GM23338 (cell line): ENCODE results near the gene HOXA11. TPM values are rescaled to one million over a fixed set of nuclear protein-coding genes. Genes with fewer than 3 reads are reported as not detected.

Source experiments
- ATAC-seq: fragments of 200-7000 bp; cut with Tn5 transposase; 3 replicates; pipeline ENCODE4 v1.9.1; 2020
- DNase-seq: peaks from one replicate; pipeline ENCODE4 v3.0.0-alpha.2; 2015; ENCODE audit warnings: low spot score
- H2AFZ ChIP-seq: fragments of 200-600 bp; sonication (generic); 2 replicates; pipeline ENCODE4 v1.8.0; 2016; ENCODE audit warnings: antibody characterized with exemption, mild to moderate bottlenecking, moderate library complexity
- H3F3A ChIP-seq: fragments of 200-600 bp; sonication (generic); replicated peaks from 2 replicates; pipeline ENCODE4 v1.8.0; 2017; ENCODE audit warnings: antibody characterized with exemption, mixed run types, low read depth
- H3K27ac ChIP-seq: fragments of 200-600 bp; sonication (generic); 2 replicates; pipeline ENCODE4 v1.6.1; 2016; ENCODE audit warnings: low read depth
- H3K27me3 ChIP-seq: fragments of 200-600 bp; sonication (generic); 2 replicates; pipeline ENCODE4 v1.8.0; 2016; ENCODE audit warnings: mild to moderate bottlenecking, mixed run types, moderate library complexity; ENCODE audit not compliant: insufficient read depth
- H3K36me3 ChIP-seq: fragments of 200-600 bp; sonication (generic); 2 replicates; pipeline ENCODE4 v1.8.0; 2016; ENCODE audit warnings: mild to moderate bottlenecking; ENCODE audit not compliant: insufficient read depth
- H3K4me1 ChIP-seq: fragments of 200-600 bp; sonication (generic); 2 replicates; pipeline ENCODE4 v1.8.0; 2016; ENCODE audit warnings: mild to moderate bottlenecking, moderate library complexity; ENCODE audit not compliant: insufficient read depth
- H3K4me2 ChIP-seq: fragments of 200-600 bp; sonication (generic); 2 replicates; pipeline ENCODE4 v1.7.1; 2017; ENCODE audit warnings: mixed run types
- H3K4me3 ChIP-seq: fragments of 200-600 bp; sonication (generic); 2 replicates; pipeline ENCODE4 v1.6.1; 2016; ENCODE audit warnings: mixed run types
- H3K79me2 ChIP-seq: fragments of 200-600 bp; sonication (generic); replicated peaks from 2 replicates; pipeline ENCODE4 v1.8.0; 2017; ENCODE audit warnings: mild to moderate bottlenecking; ENCODE audit not compliant: insufficient read depth
- H3K9me2 ChIP-seq: fragments of 200-600 bp; sonication (generic); 2 replicates; pipeline ENCODE4 v1.8.0; 2017; ENCODE audit not compliant: insufficient read depth
- H4K20me1 ChIP-seq: fragments of 200-600 bp; sonication (generic); replicated peaks from 2 replicates; pipeline ENCODE4 v1.8.0; 2017; ENCODE audit warnings: mild to moderate bottlenecking; ENCODE audit not compliant: insufficient read depth
- H3K27ac Mint-ChIP-seq: 2 replicates; pipeline ENCODE4 v1.8.0; 2020; ENCODE audit warnings: inconsistent platforms, mild to moderate bottlenecking, moderate library complexity, mixed read lengths
- H3K27me3 Mint-ChIP-seq: 3 replicates; pipeline ENCODE4 v1.8.0; 2022; ENCODE audit warnings: low read depth, mild to moderate bottlenecking, moderate library complexity, mixed read lengths, inconsistent platforms; ENCODE audit not compliant: insufficient read depth, poor library complexity
- H3K36me3 Mint-ChIP-seq: 3 replicates; pipeline ENCODE4 v1.8.0; 2021; ENCODE audit warnings: low read depth, mild to moderate bottlenecking, inconsistent platforms, moderate library complexity, mixed read lengths
- H3K4me1 Mint-ChIP-seq: 3 replicates; pipeline ENCODE4 v1.8.0; 2020; ENCODE audit warnings: mild to moderate bottlenecking, inconsistent platforms, mixed read lengths
- H3K4me3 Mint-ChIP-seq: 3 replicates; pipeline ENCODE4 v1.8.0; 2021; ENCODE audit warnings: moderate library complexity, mild to moderate bottlenecking, inconsistent platforms, mixed read lengths
- H3K9me3 Mint-ChIP-seq: 3 replicates; pipeline ENCODE4 v1.8.0; 2020; ENCODE audit warnings: moderate library complexity, mild to moderate bottlenecking, inconsistent platforms, mixed read lengths
- EZH2 ChIP-seq: fragments of 200-600 bp; sonication (generic); IDR thresholded peaks from one replicate; pipeline ENCODE4 v1.8.0; 2017; ENCODE audit warnings: antibody characterized with exemption, mild to moderate bottlenecking, low read depth; ENCODE audit not compliant: unreplicated experiment
- EZH2phosphoT487 ChIP-seq: fragments of 200-600 bp; sonication (generic); IDR thresholded peaks from one replicate; pipeline ENCODE4 v1.8.1; 2018; ENCODE audit warnings: antibody characterized with exemption; ENCODE audit not compliant: unreplicated experiment
- JUNB ChIP-seq: IDR thresholded peaks from one replicate; pipeline ENCODE4 v1.6.1; 2016; ENCODE audit warnings: antibody characterized with exemption; ENCODE audit not compliant: unreplicated experiment
- NANOG ChIP-seq: IDR thresholded peaks from 2 replicates; pipeline ENCODE4 v1.6.1; 2016; ENCODE audit warnings: antibody characterized with exemption, borderline replicate concordance
- STAT1 ChIP-seq: IDR thresholded peaks from one replicate; pipeline ENCODE4 v1.6.1; 2016; ENCODE audit warnings: antibody characterized with exemption; ENCODE audit not compliant: unreplicated experiment
- ZNF331 ChIP-seq: fragments of 250-450 bp; sonication (Bioruptor Pico); IDR thresholded peaks from 2 replicates; pipeline ENCODE4 v1.5.0; 2020; ENCODE audit warnings: low read depth, mild to moderate bottlenecking, moderate library complexity
- polyA plus RNA-seq: library from polyadenylated mRNA; unstranded; fragments of >200 nt; fragmentation: Nextera tagmentation; extraction: Ambion mirVana; gene quantifications from 2 replicates; pipeline ENCODE4 v1.2.1, GENCODE V29; 2016
- total RNA-seq: library from RNA; depleted of rRNA; stranded (reverse); fragments of >200 nt; shearing (Covaris generic); gene quantifications from 2 replicates; pipeline ENCODE4 v1.2.3, GENCODE V29; 2014
- TF ChIP-seq, protein P1 (sequence below): IDR thresholded peaks from 2 replicates; pipeline ENCODE4 v1.6.1; 2016; ENCODE audit warnings: antibody characterized with exemption
- TF ChIP-seq, protein P2 (sequence below): fragments of 250-450 bp; sonication (Bioruptor Pico); IDR thresholded peaks from 2 replicates; pipeline ENCODE4 v1.5.0; 2020; ENCODE audit warnings: mild to moderate bottlenecking, moderate library complexity

The HOXA11 gene
- total and polyA plus RNA-seq, 2 experiments from 2014 or later, result not detected

DNA sequence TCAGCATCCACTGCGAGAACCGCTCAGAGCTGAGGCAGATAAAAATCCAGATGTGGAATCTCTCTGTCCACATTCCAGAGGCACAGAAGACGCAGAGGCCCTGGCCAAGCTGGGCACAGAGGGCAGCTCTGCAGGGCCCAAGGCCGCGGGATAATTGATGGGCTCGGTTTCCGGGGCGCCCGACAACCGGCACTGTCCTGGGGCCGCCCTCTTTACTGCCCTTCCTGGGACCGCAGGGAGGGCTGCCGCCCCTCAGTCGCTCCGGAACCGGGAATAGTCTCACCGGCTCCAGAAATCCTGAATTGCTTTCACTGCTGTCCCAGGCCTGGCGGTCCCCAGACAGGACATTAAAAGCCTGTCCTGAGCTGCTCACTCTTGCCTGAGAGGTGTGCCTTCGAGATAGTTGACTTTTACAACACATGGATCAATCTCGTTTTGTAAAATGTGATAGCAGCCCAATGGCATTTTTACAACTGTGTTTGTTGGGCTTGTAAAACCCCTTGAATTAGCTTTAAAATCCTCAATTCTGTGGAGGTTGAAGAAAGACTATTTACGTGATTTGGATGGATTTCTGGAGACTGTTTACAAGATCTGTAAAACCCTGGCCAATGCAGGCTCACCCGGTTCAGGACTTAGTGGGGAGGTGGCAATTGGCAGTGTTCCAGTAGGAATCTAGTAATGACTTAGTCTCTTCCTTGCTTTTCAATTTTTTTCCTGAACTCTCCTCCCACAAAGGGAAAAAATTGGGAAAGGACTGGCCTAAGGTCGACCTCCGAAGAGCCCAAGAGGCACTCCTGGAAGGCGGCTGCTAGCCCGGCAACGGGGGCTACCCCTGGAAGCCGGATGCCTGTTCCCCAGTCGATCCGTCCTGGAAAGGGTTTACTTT is 36.0 kb downstream of the HOXA11 start:
- Histone ChIP-seq H3K79me2 (no peaks in the 10 kb centered on the region), H3K4me1 (peaks cover 20% of the 10 kb centered on the region), H3K27ac (no peak overlapping the region), H3K4me2 (no peak overlapping the region; the same call in 1 of the 2 replicates), H3K27me3 (peaks cover 100% of the 10 kb centered on the region), H3K9me2 (no peaks in the 10 kb centered on the region), H3K36me3 (no peaks in the 10 kb centered on the region), H4K20me1 (peaks cover 53% of the 10 kb centered on the region), H2AFZ (no peak overlapping the region), H3K4me3 (no peak overlapping the region), H3F3A (peaks cover 43% of the 10 kb centered on the region)
- H3K4me1 Mint-ChIP-seq, result peaks cover 15% of the 10 kb centered on the region
- no peak overlapping the region for H3K27ac Mint-ChIP-seq
- TF ChIP-seq, protein P1, sequence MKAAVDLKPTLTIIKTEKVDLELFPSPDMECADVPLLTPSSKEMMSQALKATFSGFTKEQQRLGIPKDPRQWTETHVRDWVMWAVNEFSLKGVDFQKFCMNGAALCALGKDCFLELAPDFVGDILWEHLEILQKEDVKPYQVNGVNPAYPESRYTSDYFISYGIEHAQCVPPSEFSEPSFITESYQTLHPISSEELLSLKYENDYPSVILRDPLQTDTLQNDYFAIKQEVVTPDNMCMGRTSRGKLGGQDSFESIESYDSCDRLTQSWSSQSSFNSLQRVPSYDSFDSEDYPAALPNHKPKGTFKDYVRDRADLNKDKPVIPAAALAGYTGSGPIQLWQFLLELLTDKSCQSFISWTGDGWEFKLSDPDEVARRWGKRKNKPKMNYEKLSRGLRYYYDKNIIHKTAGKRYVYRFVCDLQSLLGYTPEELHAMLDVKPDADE, result no peak
- TF ChIP-seq ZNF331, result no peak
- peak; percentile 92 for TF ChIP-seq EZH2
- TF ChIP-seq EZH2phosphoT487, result peak; percentile 60
- no peak for TF ChIP-seq NANOG
- peaks cover 21% of the 10 kb centered on the region for H3K9me3 Mint-ChIP-seq
- H3K36me3 Mint-ChIP-seq, result no peaks in the 10 kb centered on the region; the same call in 2 of the 3 replicates
- H3K4me3 Mint-ChIP-seq, result no peak overlapping the region
- DNase-seq (peak; percentile 17), ATAC-seq (no peak)
- peaks cover 100% of the 10 kb centered on the region for H3K27me3 Mint-ChIP-seq

DNA sequence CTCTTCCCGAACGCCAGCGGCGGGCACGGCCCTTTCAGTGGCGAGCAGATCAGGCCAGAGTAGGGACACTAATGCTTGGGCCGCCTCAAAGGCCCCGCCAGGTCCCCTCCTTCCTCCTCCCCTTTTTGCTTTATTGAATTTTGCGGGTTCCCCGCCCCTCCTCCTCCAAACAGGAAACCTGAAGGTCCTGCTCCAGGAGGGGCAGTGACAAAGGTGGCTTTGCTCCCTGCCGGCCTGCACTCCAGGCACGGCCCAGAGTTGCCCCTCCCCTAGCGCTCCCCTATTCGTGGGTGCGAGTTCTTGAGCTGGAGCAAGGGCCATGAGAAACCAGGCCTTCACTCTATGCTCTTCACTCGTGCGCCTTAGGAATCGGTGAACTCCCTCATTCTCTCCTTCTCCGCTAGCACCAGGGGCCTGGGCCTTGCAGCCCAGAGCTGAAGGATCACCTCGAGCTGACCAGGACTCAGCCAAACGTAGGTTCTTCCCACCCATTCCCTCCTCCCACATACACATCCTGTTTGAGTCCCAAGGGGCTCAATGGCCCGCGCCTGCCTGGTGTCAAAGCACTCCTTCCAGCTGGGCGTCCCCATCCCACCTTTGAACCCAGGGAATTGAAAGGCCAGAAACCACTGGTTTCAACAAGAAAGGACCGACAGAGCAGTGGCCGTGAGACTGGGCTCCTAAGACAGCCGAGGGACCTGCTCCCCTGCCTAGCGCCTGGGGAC is 36.8 kb downstream of the HOXA11 start:
- H3K9me2 ChIP-seq, result no peaks in the 10 kb centered on the region
- DNase-seq, result peak; percentile 41
- H3K4me1 Mint-ChIP-seq, result peaks cover 18% of the 10 kb centered on the region
- peaks cover 20% of the 10 kb centered on the region for H3K4me1 ChIP-seq
- peaks cover 21% of the 10 kb centered on the region for H3K9me3 Mint-ChIP-seq
- peaks cover 100% of the 10 kb centered on the region for H3K27me3 ChIP-seq
- no peaks in the 10 kb centered on the region for H3K36me3 Mint-ChIP-seq
- peak; percentile 1; the same call in 1 of the 3 replicates for ATAC-seq
- H3F3A ChIP-seq, result peaks cover 35% of the 10 kb centered on the region
- H3K36me3 ChIP-seq, result no peaks in the 10 kb centered on the region
- peaks cover 48% of the 10 kb centered on the region for H4K20me1 ChIP-seq
- no peaks in the 10 kb centered on the region for H3K79me2 ChIP-seq
- H3K4me2 ChIP-seq, result peak overlapping the region; percentile 71
- H3K27ac ChIP-seq, result no peak overlapping the region
- peaks cover 100% of the 10 kb centered on the region for H3K27me3 Mint-ChIP-seq
- peak overlapping the region; percentile 43 for H3K4me3 ChIP-seq
- H2AFZ ChIP-seq, result peak overlapping the region; percentile 38; the same call in 1 of the 2 replicates
- no peak overlapping the region for H3K27ac Mint-ChIP-seq
- peak overlapping the region; percentile 62 for H3K4me3 Mint-ChIP-seq
- no peak for TF ChIP-seq NANOG
- TF ChIP-seq STAT1, result no peak
- peak; percentile 81 for TF ChIP-seq EZH2phosphoT487
- TF ChIP-seq JUNB, result no peak
- TF ChIP-seq, protein P2, sequence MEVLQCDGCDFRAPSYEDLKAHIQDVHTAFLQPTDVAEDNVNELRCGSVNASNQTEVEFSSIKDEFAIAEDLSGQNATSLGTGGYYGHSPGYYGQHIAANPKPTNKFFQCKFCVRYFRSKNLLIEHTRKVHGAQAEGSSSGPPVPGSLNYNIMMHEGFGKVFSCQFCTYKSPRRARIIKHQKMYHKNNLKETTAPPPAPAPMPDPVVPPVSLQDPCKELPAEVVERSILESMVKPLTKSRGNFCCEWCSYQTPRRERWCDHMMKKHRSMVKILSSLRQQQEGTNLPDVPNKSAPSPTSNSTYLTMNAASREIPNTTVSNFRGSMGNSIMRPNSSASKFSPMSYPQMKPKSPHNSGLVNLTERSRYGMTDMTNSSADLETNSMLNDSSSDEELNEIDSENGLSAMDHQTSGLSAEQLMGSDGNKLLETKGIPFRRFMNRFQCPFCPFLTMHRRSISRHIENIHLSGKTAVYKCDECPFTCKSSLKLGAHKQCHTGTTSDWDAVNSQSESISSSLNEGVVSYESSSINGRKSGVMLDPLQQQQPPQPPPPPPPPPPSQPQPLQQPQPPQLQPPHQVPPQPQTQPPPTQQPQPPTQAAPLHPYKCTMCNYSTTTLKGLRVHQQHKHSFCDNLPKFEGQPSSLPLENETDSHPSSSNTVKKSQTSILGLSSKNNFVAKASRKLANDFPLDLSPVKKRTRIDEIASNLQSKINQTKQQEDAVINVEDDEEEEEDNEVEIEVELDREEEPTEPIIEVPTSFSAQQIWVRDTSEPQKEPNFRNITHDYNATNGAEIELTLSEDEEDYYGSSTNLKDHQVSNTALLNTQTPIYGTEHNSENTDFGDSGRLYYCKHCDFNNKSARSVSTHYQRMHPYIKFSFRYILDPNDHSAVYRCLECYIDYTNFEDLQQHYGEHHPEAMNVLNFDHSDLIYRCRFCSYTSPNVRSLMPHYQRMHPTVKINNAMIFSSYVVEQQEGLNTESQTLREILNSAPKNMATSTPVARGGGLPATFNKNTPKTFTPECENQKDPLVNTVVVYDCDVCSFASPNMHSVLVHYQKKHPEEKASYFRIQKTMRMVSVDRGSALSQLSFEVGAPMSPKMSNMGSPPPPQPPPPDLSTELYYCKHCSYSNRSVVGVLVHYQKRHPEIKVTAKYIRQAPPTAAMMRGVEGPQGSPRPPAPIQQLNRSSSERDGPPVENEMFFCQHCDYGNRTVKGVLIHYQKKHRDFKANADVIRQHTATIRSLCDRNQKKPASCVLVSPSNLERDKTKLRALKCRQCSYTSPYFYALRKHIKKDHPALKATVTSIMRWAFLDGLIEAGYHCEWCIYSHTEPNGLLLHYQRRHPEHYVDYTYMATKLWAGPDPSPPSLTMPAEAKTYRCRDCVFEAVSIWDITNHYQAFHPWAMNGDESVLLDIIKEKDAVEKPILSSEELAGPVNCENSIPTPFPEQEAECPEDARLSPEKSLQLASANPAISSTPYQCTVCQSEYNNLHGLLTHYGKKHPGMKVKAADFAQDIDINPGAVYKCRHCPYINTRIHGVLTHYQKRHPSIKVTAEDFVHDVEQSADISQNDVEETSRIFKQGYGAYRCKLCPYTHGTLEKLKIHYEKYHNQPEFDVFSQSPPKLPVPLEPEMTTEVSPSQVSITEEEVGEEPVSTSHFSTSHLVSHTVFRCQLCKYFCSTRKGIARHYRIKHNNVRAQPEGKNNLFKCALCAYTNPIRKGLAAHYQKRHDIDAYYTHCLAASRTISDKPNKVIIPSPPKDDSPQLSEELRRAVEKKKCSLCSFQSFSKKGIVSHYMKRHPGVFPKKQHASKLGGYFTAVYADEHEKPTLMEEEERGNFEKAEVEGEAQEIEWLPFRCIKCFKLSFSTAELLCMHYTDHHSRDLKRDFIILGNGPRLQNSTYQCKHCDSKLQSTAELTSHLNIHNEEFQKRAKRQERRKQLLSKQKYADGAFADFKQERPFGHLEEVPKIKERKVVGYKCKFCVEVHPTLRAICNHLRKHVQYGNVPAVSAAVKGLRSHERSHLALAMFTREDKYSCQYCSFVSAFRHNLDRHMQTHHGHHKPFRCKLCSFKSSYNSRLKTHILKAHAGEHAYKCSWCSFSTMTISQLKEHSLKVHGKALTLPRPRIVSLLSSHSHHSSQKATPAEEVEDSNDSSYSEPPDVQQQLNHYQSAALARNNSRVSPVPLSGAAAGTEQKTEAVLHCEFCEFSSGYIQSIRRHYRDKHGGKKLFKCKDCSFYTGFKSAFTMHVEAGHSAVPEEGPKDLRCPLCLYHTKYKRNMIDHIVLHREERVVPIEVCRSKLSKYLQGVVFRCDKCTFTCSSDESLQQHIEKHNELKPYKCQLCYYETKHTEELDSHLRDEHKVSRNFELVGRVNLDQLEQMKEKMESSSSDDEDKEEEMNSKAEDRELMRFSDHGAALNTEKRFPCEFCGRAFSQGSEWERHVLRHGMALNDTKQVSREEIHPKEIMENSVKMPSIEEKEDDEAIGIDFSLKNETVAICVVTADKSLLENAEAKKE (CRISPR knock-in tag), result no peak
